Choroid plexus epithelial cell (primary cell): ENCODE measurements around the gene ROR2.

Experiments used
- DNase-seq: peaks from one replicate; pipeline ENCODE4 v3.0.0-alpha.2; 2010; ENCODE audit warnings: low read depth
- H3K4me3 ChIP-seq: 2 replicates; pipeline ENCODE4 v1.5.1; 2011; ENCODE audit warnings: low read depth, mild to moderate bottlenecking, control low read depth, low read length, moderate library complexity
- TF ChIP-seq, protein P1 (sequence below): conservative IDR thresholded peaks from 2 replicates; pipeline ENCODE4 v1.5.1; 2011; ENCODE audit warnings: low read depth, mild to moderate bottlenecking, control low read depth, inconsistent platforms, low read length, moderate library complexity

Gene ROR2

DNA sequence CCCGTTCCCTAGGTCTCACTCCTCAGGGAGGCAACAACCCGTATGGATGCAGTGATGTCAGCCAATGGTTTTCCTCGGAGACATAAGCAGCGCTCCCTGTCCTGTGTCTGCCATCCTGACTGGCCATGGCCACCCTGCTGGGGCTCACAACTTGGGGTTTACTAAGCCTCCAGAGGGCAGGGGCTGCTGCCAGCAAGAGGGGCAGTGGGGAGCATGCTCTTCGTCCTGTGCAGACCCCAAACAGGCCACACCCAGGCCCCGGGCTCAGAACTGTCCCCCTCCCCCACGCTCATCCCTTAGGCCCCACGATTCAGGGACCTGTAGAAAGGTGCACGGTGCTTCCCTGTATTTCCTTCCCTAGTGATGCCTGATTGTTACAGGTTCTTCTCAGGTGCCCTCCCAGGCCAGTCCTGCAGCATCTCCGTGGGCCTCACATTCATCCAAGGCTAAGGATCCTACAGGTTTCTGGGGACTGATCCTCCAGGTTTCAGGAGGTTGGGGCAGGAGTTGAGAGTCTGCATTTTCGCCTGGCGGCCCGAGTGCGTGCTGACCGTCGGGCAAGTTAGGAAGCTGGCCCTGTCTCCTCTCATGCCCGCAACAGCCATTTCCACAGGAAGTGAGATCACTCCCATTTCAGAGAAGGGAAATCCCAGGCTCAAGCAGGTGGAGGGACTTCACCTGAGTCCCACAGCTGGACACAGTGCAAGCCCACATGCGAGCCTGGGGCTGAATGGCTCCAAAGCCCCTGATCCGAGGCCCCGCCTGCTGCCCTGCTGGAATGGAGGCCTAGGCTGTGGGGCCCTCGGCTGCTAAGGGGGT is 217.6 kb downstream of the ROR2 start:
- no peak overlapping the region for H3K4me3 ChIP-seq
- TF ChIP-seq, protein P1, sequence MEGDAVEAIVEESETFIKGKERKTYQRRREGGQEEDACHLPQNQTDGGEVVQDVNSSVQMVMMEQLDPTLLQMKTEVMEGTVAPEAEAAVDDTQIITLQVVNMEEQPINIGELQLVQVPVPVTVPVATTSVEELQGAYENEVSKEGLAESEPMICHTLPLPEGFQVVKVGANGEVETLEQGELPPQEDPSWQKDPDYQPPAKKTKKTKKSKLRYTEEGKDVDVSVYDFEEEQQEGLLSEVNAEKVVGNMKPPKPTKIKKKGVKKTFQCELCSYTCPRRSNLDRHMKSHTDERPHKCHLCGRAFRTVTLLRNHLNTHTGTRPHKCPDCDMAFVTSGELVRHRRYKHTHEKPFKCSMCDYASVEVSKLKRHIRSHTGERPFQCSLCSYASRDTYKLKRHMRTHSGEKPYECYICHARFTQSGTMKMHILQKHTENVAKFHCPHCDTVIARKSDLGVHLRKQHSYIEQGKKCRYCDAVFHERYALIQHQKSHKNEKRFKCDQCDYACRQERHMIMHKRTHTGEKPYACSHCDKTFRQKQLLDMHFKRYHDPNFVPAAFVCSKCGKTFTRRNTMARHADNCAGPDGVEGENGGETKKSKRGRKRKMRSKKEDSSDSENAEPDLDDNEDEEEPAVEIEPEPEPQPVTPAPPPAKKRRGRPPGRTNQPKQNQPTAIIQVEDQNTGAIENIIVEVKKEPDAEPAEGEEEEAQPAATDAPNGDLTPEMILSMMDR, result no peak
- no peak for DNase-seq

DNA sequence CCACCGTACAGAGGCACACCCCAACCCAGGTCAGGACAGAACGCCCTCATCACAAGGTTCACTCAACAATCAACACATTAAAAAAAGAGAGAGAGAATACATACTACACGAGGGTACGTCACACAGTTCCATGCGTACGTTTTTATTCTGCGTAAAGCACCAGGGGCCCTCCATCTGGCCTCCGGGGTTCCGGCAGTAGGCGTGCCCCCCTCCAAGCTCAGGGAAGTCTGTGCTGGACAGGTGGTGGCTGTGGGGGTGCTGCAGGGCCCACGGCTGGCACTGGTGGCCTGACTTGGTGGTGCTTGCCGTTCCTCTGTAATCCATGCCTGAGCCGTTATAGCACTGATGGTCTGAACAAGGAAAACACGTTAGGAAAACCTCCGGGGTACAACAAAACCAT is 219.2 kb downstream of the ROR2 start:
- H3K4me3 ChIP-seq, result no peak overlapping the region
- no peak for DNase-seq
- TF ChIP-seq, protein P1, result no peak

DNA sequence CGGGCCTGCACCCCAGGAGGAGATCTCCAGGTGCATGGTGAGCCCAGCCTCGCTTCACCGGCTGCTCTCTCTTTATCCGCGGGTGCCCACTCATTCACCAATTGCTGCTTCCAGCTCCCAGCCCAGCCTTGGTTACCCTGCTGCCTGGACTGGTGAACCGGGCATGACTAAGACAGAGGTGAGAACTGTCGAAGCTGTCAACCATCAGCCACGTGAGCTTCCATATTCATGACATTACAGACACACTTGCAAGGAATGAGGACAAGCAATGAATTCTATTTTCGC is 220.5 kb downstream of the ROR2 start:
- no peak overlapping the region for H3K4me3 ChIP-seq
- no peak for DNase-seq
- TF ChIP-seq, protein P1, result no peak

DNA sequence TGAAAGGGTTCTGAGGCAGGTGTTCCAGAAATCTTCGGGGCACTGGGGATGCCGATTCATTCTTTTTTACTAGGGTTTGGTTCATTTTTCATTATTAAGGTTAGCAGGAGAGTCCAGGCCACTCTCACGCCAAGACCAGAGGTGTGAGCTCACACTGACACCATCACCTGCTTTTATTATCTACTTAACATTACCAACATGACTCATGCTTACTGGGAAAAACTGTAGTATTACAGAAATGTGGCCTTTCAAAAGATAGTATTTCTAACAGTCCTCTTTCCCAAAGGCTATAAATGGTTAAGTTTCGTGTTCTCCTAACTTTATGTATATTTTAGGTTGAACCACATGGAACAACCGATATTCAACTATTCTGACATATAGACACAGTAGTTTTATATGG is 222.1 kb downstream of the ROR2 start:
- TF ChIP-seq, protein P1, result no peak
- DNase-seq, result no peak
- H3K4me3 ChIP-seq, result no peak overlapping the region

DNA sequence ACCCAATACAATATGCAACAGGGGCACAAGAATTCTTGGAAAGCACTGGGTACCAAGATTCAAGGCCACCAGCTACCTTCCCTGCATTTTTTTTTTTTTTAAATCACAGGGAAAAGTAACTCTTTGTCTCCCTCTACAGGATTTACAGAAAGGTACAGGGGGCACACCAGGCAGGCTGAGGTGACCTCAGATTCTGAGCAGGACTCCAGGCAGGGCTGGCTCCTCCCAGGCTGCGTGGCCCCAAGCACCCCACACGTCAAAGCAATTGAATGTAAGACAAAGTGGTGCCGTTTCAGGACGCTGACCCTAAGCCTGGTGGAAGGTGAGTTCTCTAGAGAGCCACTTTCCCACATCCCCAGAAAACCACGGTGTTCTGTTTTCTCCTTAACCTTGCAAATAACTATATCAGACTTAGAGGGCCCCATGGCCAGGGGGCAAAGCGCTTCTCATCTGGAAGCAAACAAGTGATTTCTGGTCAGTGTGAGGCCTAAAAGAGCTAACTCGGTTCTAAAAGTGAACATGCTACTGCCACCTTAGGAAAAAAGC is 222.6 kb downstream of the ROR2 start:
- TF ChIP-seq, protein P1, result peak; percentile 76
- H3K4me3 ChIP-seq, result no peak overlapping the region
- peak; percentile 73 for DNase-seq

DNA sequence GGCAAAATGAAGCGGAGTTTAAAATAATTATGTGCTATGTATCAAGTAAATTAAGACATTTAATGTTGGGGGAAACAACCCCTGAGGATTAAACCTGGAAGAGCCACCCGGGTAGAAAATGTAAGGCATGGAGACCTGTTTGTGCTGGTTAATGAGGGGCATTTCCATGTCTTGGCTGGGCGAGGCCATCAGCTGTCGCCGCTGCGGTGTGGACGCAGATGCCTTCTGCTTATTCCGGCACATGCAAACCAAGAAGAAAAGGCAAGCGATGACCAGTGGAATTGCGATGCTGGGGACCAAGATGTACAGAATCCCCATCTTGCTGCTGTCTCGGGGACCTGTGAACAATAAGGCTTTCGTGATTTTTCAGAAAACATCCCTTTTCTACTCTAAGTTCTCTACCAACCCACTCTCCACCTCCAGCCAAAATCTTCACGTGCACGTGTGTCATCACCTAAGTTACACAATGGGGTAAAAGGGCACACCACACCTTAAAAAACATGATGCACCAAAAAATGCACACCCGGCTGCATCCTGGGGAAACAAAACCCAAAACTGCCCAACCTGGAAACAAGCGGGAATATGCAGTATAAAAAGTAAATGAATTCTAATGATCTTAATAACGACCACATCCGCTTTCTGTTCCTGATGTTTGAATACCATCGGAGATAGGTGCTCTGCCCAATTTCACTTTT is 223.5 kb downstream of the ROR2 start:
- TF ChIP-seq, protein P1, result no peak
- DNase-seq, result no peak
- H3K4me3 ChIP-seq, result no peak overlapping the region
